ENCODE measurements around the gene KIRREL2.

KIRREL2 gene

GRCh38 chr19:35896643-35897040 lies 39.9 kb downstream of the KIRREL2 start:
- no peaks in the 10 kb centered on the region for H3K36me3 ChIP-seq (ENCODE audit: control insufficient read depth, insufficient read depth, low read length)

GRCh38 chr19:35897706-35898451 lies 41.2 kb downstream of the KIRREL2 start:
- H3K27me3 ChIP-seq (ENCODE audit: control insufficient read depth, insufficient read depth, low read length), result no peaks in the 10 kb centered on the region
- no peaks in the 10 kb centered on the region for H3K36me3 ChIP-seq (ENCODE audit: control insufficient read depth, insufficient read depth, low read length)
- peak overlapping the region; percentile 38 for H3K4me3 ChIP-seq (ENCODE audit: low read length)
- H3K9ac ChIP-seq (ENCODE audit: low read length), result peak overlapping the region; percentile 83
- H3K9me3 ChIP-seq (ENCODE audit: control insufficient read depth, low read length), result no peaks in the 10 kb centered on the region
- peaks cover 11% of the 10 kb centered on the region for H3K4me1 ChIP-seq (ENCODE audit: control insufficient read depth, insufficient read depth, low read length)

More at GRCh38 chr19:35896643-35897040, 39.9 kb downstream of the KIRREL2 start:
- peaks cover 11% of the 10 kb centered on the region for H3K4me1 ChIP-seq (ENCODE audit: control insufficient read depth, insufficient read depth, low read length)
- no peak overlapping the region for H3K9ac ChIP-seq (ENCODE audit: low read length)
- H3K9me3 ChIP-seq (ENCODE audit: control insufficient read depth, low read length), result no peaks in the 10 kb centered on the region
- H3K27me3 ChIP-seq (ENCODE audit: control insufficient read depth, insufficient read depth, low read length), result no peaks in the 10 kb centered on the region
- H3K4me3 ChIP-seq (ENCODE audit: low read length), result no peak overlapping the region

DNA sequence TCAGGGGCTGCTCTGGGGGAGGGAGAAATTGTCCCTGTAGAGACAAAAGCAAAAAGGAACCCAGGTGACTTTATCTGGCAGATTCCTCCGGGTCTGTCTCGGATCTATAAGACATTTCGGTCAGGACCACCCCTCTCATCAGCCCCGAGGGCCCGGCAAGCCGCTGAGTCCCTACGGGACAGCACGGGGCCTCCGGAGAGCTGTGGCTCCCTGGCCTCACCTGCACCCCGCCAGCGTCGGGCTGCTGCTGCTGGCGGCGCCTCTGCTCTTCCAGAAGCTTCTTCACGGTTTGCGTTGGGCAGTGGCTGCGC lies 41.7 kb downstream of the KIRREL2 start:
- Histone ChIP-seq H3K9ac (ENCODE audit: low read length) (peak overlapping the region; percentile 83), H3K9me3 (ENCODE audit: control insufficient read depth, low read length) (no peaks in the 10 kb centered on the region), H3K4me1 (ENCODE audit: control insufficient read depth, insufficient read depth, low read length) (peaks cover 14% of the 10 kb centered on the region), H3K27me3 (ENCODE audit: control insufficient read depth, insufficient read depth, low read length) (no peaks in the 10 kb centered on the region), H3K36me3 (ENCODE audit: control insufficient read depth, insufficient read depth, low read length) (no peaks in the 10 kb centered on the region), H3K4me3 (ENCODE audit: low read length) (peak overlapping the region; percentile 38)

DNA sequence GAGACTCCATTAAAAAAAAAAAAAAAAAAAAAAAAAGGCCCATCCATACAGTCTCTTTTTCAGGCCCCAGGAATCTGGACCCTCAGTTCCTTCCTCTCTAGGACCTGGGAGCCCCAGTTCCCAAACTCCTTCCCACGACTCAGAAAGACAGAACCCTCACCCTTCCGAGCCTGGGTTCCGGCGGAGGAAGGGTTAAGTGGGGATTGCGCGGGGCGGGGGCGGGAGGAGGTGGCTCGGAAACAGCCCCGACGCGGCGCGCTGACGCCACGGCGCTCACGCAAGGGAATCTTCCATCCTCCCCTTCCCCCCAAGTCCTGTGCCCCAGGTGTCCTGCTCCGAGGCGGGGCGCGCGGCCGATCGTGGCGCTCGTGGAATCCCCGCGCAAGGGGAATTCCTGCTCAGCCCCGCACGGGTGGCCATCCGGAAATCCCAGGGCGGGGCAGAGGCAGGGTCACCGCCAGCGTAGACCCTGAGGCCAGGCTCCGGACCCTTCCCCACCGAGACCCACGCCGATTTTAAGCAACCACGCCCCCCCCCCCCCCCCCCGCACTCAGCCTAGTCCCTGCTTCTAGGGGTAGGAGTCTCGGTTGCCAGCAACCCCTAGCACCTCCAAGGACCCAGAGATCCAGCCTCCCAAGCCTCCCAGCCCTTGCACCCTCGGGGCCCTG lies 43.0 kb downstream of the KIRREL2 start:
- Histone ChIP-seq H3K4me1 (ENCODE audit: control insufficient read depth, insufficient read depth, low read length) (peaks cover 17% of the 10 kb centered on the region), H3K27me3 (ENCODE audit: control insufficient read depth, insufficient read depth, low read length) (no peaks in the 10 kb centered on the region), H3K4me3 (ENCODE audit: low read length) (peak overlapping the region; percentile 87), H3K36me3 (ENCODE audit: control insufficient read depth, insufficient read depth, low read length) (no peaks in the 10 kb centered on the region), H3K9ac (ENCODE audit: low read length) (peak overlapping the region; percentile 84), H3K9me3 (ENCODE audit: control insufficient read depth, low read length) (no peaks in the 10 kb centered on the region)

DNA sequence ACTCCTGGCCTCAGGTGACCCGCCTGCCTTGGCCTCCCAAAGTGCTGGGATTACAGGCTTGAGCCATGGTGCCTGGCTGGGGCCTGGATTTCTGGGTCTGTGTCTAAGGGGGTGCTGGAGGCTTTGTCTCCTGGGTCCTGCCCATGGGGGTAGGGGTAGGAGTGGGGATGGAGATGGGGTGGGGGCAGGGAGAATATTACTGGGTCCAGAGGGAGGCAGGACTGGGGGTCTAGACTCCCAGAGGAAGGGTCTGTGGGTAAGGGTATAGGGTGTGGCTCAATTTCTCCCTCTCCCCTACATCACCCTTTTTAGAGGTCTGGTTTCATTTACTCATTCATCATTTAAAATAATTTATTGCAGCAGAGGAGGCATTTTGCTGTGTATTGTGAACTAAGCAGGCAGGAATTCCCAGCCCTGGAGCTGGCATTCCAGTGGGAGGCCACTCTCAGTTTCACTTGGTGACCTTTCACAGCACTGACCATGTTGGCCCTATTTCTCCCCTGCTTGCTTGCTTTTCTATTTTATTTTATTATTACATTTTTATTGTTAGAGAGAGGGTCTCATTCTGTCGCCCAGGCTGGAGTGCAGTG lies 44.4 kb downstream of the KIRREL2 start:
- H3K36me3 ChIP-seq (ENCODE audit: control insufficient read depth, insufficient read depth, low read length), result no peaks in the 10 kb centered on the region
- H3K27me3 ChIP-seq (ENCODE audit: control insufficient read depth, insufficient read depth, low read length), result no peaks in the 10 kb centered on the region
- H3K4me1 ChIP-seq (ENCODE audit: control insufficient read depth, insufficient read depth, low read length), result peaks cover 17% of the 10 kb centered on the region
- H3K9ac ChIP-seq (ENCODE audit: low read length), result no peak overlapping the region
- H3K4me3 ChIP-seq (ENCODE audit: low read length), result no peak overlapping the region
- no peaks in the 10 kb centered on the region for H3K9me3 ChIP-seq (ENCODE audit: control insufficient read depth, low read length)

GRCh38 chr19:35901854-35902661 lies 45.3 kb downstream of the KIRREL2 start, which contains the start of gene HCST:
Gene HCST, plus strand, starts transcription at chr19:35902529. Its CDS starts 65 bp downstream, at chr19:35902594.
- no peak within 1 kb of the TSS for H3K4me3 ChIP-seq (ENCODE audit: low read length)
- H3K9me3 ChIP-seq (ENCODE audit: control insufficient read depth, low read length), result no peaks in the 10 kb centered on the region
- peaks cover 17% of the 10 kb centered on the region for H3K4me1 ChIP-seq (ENCODE audit: control insufficient read depth, insufficient read depth, low read length)
- no peaks in the 10 kb centered on the region for H3K27me3 ChIP-seq (ENCODE audit: control insufficient read depth, insufficient read depth, low read length)
- H3K36me3 ChIP-seq (ENCODE audit: control insufficient read depth, insufficient read depth, low read length), result no peaks in the 10 kb centered on the region
- peak within 1 kb of the TSS; percentile 8 for H3K9ac ChIP-seq (ENCODE audit: low read length)

GRCh38 chr19:35902870-35903475 lies 46.3 kb downstream of the KIRREL2 start:
- H3K27me3 ChIP-seq (ENCODE audit: control insufficient read depth, insufficient read depth, low read length), result no peaks in the 10 kb centered on the region
- H3K4me1 ChIP-seq (ENCODE audit: control insufficient read depth, insufficient read depth, low read length), result peaks cover 13% of the 10 kb centered on the region
- H3K9me3 ChIP-seq (ENCODE audit: control insufficient read depth, low read length), result no peaks in the 10 kb centered on the region
- H3K9ac ChIP-seq (ENCODE audit: low read length), result peak overlapping the region; percentile 8
- H3K36me3 ChIP-seq (ENCODE audit: control insufficient read depth, insufficient read depth, low read length), result no peaks in the 10 kb centered on the region
- H3K4me3 ChIP-seq (ENCODE audit: low read length), result no peak overlapping the region

GRCh38 chr19:35903550-35904179 lies 47.0 kb downstream of the KIRREL2 start:
- Histone ChIP-seq H3K36me3 (ENCODE audit: control insufficient read depth, insufficient read depth, low read length) (no peaks in the 10 kb centered on the region), H3K4me1 (ENCODE audit: control insufficient read depth, insufficient read depth, low read length) (peaks cover 6% of the 10 kb centered on the region), H3K9me3 (ENCODE audit: control insufficient read depth, low read length) (no peaks in the 10 kb centered on the region), H3K27me3 (ENCODE audit: control insufficient read depth, insufficient read depth, low read length) (no peaks in the 10 kb centered on the region), H3K4me3 (ENCODE audit: low read length) (no peak overlapping the region), H3K9ac (ENCODE audit: low read length) (peak overlapping the region; percentile 8)

GRCh38 chr19:35904311-35905068 lies 47.8 kb downstream of the KIRREL2 start:
- Histone ChIP-seq H3K4me3 (ENCODE audit: low read length) (no peak overlapping the region), H3K36me3 (ENCODE audit: control insufficient read depth, insufficient read depth, low read length) (no peaks in the 10 kb centered on the region), H3K4me1 (ENCODE audit: control insufficient read depth, insufficient read depth, low read length) (peaks cover 6% of the 10 kb centered on the region), H3K9me3 (ENCODE audit: control insufficient read depth, low read length) (no peaks in the 10 kb centered on the region), H3K9ac (ENCODE audit: low read length) (no peak overlapping the region), H3K27me3 (ENCODE audit: control insufficient read depth, insufficient read depth, low read length) (no peaks in the 10 kb centered on the region)

DNA sequence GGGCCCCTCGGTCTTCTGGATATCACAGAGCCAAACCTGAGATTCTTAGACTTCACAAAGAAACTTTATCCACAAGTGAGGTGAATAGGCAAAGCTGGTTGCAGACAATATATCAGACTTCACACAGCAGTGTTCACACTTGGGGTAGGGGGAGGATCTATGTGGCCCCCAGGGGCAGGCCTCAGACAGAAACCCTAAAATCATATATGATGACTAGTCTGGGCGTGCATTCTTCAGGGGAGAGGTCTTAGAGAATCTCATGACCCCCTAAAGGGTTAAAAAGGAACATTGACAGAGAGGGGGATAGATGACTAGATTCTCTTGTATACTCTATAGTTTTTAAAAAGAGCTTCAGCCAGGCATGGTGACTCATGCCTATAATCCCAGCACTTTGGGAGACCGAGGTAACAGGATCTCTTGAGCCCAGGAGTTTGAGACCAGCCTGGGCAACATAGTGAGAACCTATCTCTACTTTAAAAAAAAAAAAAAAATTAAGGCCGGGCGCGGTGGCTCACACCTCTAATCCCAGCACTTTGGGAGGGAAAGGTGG lies 48.5 kb downstream of the KIRREL2 start:
- H3K27me3 ChIP-seq (ENCODE audit: control insufficient read depth, insufficient read depth, low read length), result no peaks in the 10 kb centered on the region
- H3K36me3 ChIP-seq (ENCODE audit: control insufficient read depth, insufficient read depth, low read length), result no peaks in the 10 kb centered on the region
- no peak overlapping the region for H3K4me3 ChIP-seq (ENCODE audit: low read length)
- H3K9ac ChIP-seq (ENCODE audit: low read length), result no peak overlapping the region
- H3K4me1 ChIP-seq (ENCODE audit: control insufficient read depth, insufficient read depth, low read length), result peaks cover 6% of the 10 kb centered on the region
- H3K9me3 ChIP-seq (ENCODE audit: control insufficient read depth, low read length), result no peaks in the 10 kb centered on the region
